HS-27A (cell line): ENCODE measurements around the gene KLHL13.
"Not testable (repeated sequence)": the region's sequence is repeated elsewhere in the genome, so short reads cannot be mapped to it uniquely, and the experiment has no call there.

Experiments used
- DNase-seq: peaks from one replicate; pipeline ENCODE4 v3.0.0-alpha.2; 2012; ENCODE audit warnings: low read depth, missing footprints

KLHL13 gene

DNA sequence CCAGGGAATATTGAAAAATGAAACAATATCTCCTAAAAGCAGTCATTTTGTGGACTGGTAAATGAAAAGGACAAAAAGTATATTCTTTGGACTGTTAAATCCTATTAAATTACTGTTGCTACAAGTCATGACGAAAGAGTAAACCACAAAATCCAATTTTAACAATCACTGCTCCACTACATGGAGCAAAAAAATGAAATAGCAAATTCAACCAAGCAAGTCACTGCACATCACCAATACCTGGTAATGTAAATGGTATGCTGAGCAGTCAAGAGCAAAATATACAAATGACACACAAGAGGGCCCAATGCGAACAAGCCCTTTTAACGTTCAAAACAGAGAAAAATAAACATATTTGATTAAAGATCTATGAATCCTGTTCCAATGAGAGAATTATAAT, 126.2 kb downstream of the KLHL13 start:
- DNase-seq: no peak

GRCh38 chrX:117989512-117989911, 127.1 kb downstream of the KLHL13 start:
- no peak for DNase-seq

DNA sequence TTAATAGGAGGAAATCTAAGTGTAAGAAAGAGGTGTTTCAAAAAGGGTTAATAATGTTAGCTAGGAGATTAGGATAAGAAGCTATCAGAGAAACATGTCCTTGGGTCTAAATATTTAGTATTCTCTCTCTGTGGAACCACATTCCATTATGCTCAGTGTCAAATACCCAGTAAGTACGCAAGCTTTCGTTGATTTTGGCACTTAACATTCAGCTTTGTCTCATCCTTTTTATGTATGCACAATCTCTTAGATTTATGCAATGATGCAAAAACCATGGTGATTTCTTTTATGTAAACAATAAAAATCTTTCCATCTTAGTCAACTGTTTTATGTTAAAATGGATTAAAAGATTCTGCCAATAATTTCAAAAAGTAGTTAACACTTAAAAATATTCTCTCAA, 129.2 kb downstream of the KLHL13 start:
- DNase-seq: no peak

DNA sequence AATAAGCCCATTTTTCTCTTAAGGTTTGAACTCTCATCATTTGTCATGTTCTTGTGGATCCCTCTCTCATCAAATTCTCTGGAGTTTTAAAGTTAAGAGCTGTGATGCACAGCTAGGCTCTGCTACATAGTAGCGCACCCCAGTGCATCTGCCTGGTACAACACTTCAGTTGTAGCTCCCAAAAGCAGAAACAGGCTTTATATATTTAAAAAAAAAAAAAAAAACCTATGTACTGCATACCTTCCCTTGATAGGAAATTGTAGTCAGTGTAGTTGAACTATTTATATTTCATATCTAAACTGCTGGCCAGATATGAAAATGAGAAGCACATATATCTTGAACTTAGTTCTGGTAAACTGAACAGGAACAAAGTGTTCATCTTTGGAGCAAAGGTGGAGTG, 131.4 kb downstream of the KLHL13 start:
- no peak for DNase-seq

DNA sequence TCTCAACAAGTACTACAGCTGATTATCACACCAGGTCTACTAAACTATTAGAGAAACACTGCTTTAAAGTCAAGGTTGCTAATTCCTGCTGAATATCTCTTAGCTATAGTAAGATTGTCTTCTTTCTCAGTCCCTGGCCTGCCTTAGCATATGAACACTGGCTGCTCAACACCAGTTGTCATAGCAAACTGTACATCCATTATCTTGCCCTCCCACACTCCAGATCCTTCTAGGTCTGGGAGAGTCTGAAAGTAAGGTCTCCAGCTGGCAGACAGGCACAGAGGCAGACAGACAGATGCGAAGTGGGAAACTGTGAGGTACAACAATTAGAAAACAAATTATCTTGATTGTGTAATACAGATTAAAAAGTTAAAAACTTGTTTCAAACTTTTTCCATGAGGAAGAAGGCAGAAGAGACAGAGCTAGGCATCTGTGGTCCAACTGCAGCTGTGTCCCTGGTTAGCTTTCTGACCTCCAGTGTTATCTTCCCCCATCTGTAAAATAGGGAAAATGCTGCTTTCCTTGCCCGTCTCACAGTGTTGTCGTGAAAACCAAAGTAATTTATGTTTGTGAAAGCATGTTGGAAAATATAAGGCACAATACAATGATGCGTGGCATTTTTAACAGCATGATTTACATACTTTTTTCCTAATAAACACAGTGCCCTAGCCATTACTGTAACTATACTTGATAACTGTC, 133.8 kb downstream of the KLHL13 start:
- DNase-seq: no peak

DNA sequence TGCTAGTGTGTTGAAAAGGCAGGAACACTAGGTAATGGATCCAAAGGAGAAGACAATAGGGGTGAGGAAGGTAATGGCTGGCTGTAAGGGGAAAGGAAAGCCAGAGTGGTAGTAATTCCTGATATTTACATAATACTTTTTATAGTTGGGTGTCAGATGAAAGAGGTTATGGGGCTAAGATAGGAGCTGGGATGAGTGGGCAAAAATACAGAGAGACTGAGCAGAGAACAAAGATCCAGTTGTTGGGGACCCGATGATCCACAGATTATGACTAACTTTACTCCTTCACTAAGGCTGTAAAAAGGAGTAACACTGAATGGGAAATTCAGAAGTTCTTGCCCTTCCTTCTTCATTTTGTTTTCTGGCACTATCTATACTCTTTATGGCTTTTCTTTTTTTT, 138.2 kb downstream of the KLHL13 start:
- DNase-seq: no peak

DNA sequence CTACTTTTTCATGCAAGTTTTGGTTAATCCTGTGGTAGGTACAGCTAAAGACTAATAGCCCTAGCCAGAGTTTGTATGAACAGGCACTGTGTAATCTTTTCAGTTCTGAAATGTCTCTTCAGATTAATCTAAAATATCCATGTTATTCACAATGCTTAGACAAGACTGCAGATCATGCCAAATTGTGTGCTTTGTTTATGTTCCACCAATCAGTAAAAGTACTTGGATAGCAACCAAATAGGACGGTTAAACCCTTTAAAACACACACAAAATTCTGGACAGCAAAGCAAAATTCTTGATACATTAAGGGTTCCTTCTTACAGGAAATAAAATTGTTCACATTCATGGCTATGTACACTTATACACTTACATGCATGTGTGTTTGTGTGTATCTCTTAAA, 139.1 kb downstream of the KLHL13 start:
- DNase-seq: no peak

- DNase-seq: no peak
Measured at GRCh38 chrX:117973110-117973807, 143.4 kb downstream of the KLHL13 start.

GRCh38 chrX:117972711-117973109, 143.9 kb downstream of the KLHL13 start:
- no peak for DNase-seq

- no peak for DNase-seq
Measured at GRCh38 chrX:117969782-117970181, 146.8 kb downstream of the KLHL13 start.

- no peak for DNase-seq
Measured at GRCh38 chrX:117969328-117969727, 147.3 kb downstream of the KLHL13 start.

GRCh38 chrX:117959045-117959444, 157.6 kb downstream of the KLHL13 start:
- no peak for DNase-seq

GRCh38 chrX:117957128-117957527, 159.5 kb downstream of the KLHL13 start:
- no peak for DNase-seq

DNA sequence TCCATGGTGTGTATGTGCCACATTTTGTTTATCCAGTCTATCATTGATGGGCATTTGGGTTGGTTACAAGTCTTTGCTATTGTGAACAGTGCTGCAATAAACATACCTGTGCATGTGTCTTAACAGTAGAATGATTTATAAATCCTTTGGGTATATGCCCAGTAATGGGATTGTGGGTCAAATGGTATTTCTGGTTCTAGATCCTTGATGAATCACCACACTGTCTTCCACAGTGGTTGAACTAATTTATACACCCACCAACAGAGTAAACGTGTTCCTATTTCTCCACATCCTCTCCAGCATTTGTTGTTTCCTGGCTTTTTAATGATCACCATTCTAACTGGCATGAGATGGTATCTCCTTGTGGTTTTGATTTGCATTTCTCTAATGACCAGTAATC, 177.3 kb downstream of the KLHL13 start:
- not testable (repeated sequence) for DNase-seq

DNA sequence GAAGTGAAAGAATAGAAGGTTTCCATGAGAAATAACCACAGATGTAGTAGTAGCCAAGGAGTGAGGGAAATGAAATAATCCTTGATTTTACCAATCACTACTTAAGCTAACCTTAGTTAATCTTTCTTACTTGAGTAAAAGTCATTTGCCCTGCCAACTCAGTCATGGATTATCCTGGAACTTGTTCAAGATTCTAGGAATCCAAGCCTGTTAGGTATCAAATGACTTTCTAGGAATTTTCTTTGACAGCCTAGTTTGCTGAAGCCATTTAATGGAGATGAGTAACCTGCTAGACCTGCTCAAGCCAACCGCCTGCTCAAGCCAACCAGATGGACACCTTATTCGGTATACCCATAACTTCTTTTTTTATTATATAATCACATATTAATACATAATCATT, 180.5 kb downstream of the KLHL13 start:
- DNase-seq: no peak

GRCh38 chrX:117930116-117930515, 186.5 kb downstream of the KLHL13 start:
- not testable (repeated sequence) for DNase-seq

- no peak for DNase-seq
Measured at GRCh38 chrX:117919755-117920154, 196.9 kb downstream of the KLHL13 start.

DNA sequence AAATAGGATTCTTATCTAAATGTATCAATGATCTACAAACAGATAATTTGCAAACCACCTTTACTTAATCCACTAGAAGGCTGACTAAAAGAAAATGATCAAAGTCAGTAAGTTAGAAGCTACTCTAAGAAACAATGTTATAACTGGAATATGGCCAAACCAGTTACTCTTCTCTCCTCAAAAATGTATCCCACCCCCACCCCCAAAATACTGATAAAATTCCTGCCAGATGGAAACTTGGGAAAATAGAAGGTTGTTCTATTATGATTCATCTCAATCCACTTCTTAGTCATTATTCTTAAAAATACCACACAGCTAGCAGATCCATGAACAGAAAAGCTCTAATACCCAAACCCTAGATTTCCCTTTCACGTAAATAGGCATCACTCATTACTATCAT, 206.4 kb downstream of the KLHL13 start:
- DNase-seq: no peak

- no peak for DNase-seq
Measured at GRCh38 chrX:117898226-117898625, 218.4 kb downstream of the KLHL13 start.

- no peak for DNase-seq
Measured at GRCh38 chrX:117895418-117895817, 221.2 kb downstream of the KLHL13 start.

DNA sequence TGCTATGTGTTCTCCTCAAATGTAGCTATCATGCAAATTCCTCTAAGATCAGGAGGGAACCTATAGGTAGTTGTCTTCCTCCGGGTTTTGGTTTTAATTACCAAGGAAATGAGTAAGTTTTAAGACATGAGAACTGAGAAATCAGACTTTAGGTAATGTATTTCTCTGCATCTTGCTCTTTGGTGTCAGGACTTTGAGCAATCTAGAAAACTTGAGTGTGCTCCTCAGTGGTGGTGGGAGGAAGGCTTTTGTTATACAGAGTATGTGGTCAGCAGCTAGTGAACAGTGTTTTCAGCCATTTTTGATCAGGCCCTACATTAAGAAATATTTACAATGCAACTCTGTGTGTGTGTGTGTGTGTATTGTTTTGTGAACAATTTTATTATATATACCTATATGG, 224.1 kb downstream of the KLHL13 start:
- no peak for DNase-seq

DNA sequence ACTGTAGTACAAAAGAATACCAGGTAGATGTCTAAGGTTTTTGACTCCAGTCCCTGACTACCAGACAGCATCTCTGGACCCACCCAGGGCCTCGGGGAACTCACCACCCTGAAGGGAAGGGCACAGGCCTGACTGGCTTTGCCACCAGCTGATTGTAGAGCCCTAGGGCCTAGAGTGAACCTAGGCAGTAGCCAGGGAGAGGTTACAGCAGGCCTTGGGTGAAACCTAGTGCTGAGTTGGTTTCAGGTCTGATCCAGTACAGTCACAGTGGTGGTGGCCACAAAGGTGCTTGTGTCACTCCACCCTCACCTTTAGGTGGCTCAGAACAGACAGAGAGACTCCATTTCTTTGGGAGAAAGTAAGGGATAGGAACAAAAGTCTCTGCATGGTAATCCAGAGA, 244.8 kb downstream of the KLHL13 start:
- DNase-seq: no peak

- no peak for DNase-seq
Measured at GRCh38 chrX:117860517-117860916, 256.1 kb downstream of the KLHL13 start.

DNA sequence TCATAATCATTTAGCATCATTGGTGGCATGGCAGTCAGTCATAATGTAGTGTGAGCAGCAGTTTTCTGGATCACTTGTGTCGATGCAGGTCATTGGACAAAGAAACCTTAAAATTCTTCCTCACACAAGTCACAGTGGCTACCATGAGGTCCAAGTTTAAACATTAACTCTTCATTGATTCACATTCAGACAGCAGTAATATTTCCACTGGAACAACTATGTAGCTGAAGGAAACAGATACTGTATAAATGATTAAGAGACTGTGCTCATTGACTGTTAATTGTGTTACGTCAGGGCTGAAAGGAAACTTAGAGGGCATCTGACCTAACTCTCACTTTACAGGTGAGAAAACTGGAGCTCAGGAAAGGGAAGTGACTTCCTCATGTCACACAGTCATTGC, 261.8 kb downstream of the KLHL13 start:
- no peak for DNase-seq
